Neutrophil (primary cell): ENCODE data around the gene MARVELD1.

Source experiments
- H3K27ac ChIP-seq: fragments of 200-600 bp; sonication (generic); 2 replicates; pipeline ENCODE4 v1.5.1; 2016; ENCODE audit warnings: mild to moderate bottlenecking, moderate library complexity
- H3K27me3 ChIP-seq: fragments of 200-600 bp; sonication (generic); 2 replicates; pipeline ENCODE4 v1.6.0; 2016; ENCODE audit warnings: mild to moderate bottlenecking
- H3K36me3 ChIP-seq: fragments of 200-600 bp; sonication (generic); 2 replicates; pipeline ENCODE4 v1.5.1; 2017
- H3K4me1 ChIP-seq, 2 experiments: fragments of 200-600 bp in 1 of 2; sonication (generic) in 1 of 2; 1 replicate in 1 of 2; 2 replicates in 1 of 2; pipeline versions ENCODE4 v1.5.1 to v1.6.1; 2013 to 2016; ENCODE audit warnings: low read depth in 1 of 2, low read length in 1 of 2, mild to moderate bottlenecking in 1 of 2, moderate library complexity in 1 of 2; ENCODE audit not compliant: control insufficient read depth in 1 of 2, insufficient read depth in 1 of 2
- H3K4me3 ChIP-seq, 2 experiments: fragments of 200-600 bp in 1 of 2; sonication (generic) in 1 of 2; 1 replicate in 1 of 2; 2 replicates in 1 of 2; pipeline ENCODE4 v1.5.1; 2013 to 2016; ENCODE audit warnings: low read depth in 1 of 2, low read length in 1 of 2, mild to moderate bottlenecking in 1 of 2, moderate library complexity in 1 of 2
- H3K9me3 ChIP-seq: fragments of 200-600 bp; sonication (generic); 2 replicates; pipeline ENCODE4 v1.5.1; 2016
- CTCF ChIP-seq: fragments of 200-600 bp; sonication (generic); IDR thresholded peaks from 2 replicates; pipeline ENCODE4 v1.5.1; 2016; ENCODE audit warnings: antibody characterized with exemption

Gene MARVELD1

GRCh38 chr10:97754726-97755125, 41.2 kb downstream of the MARVELD1 start:
- Histone ChIP-seq H3K4me3 (no peak overlapping the region), H3K36me3 (peaks cover 100% of the 10 kb centered on the region), H3K27me3 (no peaks in the 10 kb centered on the region), H3K4me1 (no peaks in the 10 kb centered on the region), H3K27ac (no peak overlapping the region), H3K9me3 (no peaks in the 10 kb centered on the region)
- TF ChIP-seq CTCF: no peak

GRCh38 chr10:97755718-97756117, 42.2 kb downstream of the MARVELD1 start:
- no peak for TF ChIP-seq CTCF
- Histone ChIP-seq H3K4me3 (no peak overlapping the region), H3K4me1 (no peaks in the 10 kb centered on the region), H3K27ac (no peak overlapping the region), H3K27me3 (no peaks in the 10 kb centered on the region), H3K9me3 (no peaks in the 10 kb centered on the region), H3K36me3 (peaks cover 100% of the 10 kb centered on the region)

GRCh38 chr10:97757471-97757870, 43.9 kb downstream of the MARVELD1 start:
- Histone ChIP-seq H3K4me3 (no peak overlapping the region), H3K4me1 (no peaks in the 10 kb centered on the region), H3K9me3 (no peaks in the 10 kb centered on the region), H3K27ac (no peak overlapping the region), H3K36me3 (peaks cover 100% of the 10 kb centered on the region), H3K27me3 (no peaks in the 10 kb centered on the region)
- no peak for TF ChIP-seq CTCF

- H3K36me3 ChIP-seq: peaks cover 87% of the 10 kb centered on the region
- no peaks in the 10 kb centered on the region for H3K4me1 ChIP-seq
- no peaks in the 10 kb centered on the region for H3K9me3 ChIP-seq
- no peak overlapping the region for H3K4me3 ChIP-seq
- H3K27me3 ChIP-seq: no peaks in the 10 kb centered on the region
- no peak overlapping the region for H3K27ac ChIP-seq
- TF ChIP-seq CTCF: no peak
Measured at GRCh38 chr10:97759158-97759887, 45.8 kb downstream of the MARVELD1 start.

- Histone ChIP-seq H3K4me3 (no peak overlapping the region), H3K36me3 (peaks cover 81% of the 10 kb centered on the region), H3K4me1 (no peaks in the 10 kb centered on the region), H3K27ac (no peak overlapping the region), H3K9me3 (no peaks in the 10 kb centered on the region), H3K27me3 (no peaks in the 10 kb centered on the region)
- TF ChIP-seq CTCF: no peak
Measured at GRCh38 chr10:97759946-97760345, 46.4 kb downstream of the MARVELD1 start.
